ENCODE measurements around the gene CEND1.

CEND1 gene

DNA sequence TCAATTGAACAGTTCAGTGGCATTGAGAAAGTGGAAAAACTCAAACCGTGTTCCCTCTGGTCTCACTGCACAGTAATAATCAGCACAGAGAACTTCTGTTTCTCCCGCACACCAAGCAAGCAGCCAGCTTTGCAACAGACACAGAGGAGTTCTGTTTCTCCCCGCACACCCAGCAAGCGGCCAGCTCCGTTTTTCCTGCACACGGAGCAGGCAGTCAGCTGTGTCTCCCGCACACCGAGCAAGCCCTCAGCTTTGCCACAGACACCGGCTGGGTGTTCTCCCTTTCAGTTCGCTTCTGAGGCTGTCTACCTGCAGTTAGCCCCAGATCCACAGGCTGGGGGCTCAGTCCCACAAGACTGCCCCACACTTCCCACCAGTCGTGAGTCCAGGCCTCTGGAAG lies 52.5 kb downstream of the CEND1 start:
- TF ChIP-seq, protein P1, sequence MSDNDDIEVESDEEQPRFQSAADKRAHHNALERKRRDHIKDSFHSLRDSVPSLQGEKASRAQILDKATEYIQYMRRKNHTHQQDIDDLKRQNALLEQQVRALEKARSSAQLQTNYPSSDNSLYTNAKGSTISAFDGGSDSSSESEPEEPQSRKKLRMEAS (IDR thresholded peaks at IDR 0.05; ENCODE audit: low read depth, low read length), result no peak
- TF ChIP-seq, protein P2, sequence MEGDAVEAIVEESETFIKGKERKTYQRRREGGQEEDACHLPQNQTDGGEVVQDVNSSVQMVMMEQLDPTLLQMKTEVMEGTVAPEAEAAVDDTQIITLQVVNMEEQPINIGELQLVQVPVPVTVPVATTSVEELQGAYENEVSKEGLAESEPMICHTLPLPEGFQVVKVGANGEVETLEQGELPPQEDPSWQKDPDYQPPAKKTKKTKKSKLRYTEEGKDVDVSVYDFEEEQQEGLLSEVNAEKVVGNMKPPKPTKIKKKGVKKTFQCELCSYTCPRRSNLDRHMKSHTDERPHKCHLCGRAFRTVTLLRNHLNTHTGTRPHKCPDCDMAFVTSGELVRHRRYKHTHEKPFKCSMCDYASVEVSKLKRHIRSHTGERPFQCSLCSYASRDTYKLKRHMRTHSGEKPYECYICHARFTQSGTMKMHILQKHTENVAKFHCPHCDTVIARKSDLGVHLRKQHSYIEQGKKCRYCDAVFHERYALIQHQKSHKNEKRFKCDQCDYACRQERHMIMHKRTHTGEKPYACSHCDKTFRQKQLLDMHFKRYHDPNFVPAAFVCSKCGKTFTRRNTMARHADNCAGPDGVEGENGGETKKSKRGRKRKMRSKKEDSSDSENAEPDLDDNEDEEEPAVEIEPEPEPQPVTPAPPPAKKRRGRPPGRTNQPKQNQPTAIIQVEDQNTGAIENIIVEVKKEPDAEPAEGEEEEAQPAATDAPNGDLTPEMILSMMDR (IDR thresholded peaks at IDR 0.05; ENCODE audit: low read depth, low read length), result no peak
- TF ChIP-seq POLR2A (IDR thresholded peaks at IDR 0.05; ENCODE audit: extremely low read depth, insufficient read length), result no peak
- TF ChIP-seq MYC (IDR thresholded peaks at IDR 0.05; ENCODE audit: low read depth, low read length), result no peak
- DNase-seq (ENCODE audit: low read depth), result no peak
- no peak overlapping the region for H3K4me3 ChIP-seq (ENCODE audit: low read depth, low read length)
